GM21529 (cell line): Measurements from ENCODE around the gene STYXL2.

Experiments used
- ATAC-seq: cut with Tn5 transposase; IDR thresholded peaks from one replicate; pipeline ENCODE4 v1.9.1; 2021; ENCODE audit not compliant: unreplicated experiment

STYXL2 gene

DNA sequence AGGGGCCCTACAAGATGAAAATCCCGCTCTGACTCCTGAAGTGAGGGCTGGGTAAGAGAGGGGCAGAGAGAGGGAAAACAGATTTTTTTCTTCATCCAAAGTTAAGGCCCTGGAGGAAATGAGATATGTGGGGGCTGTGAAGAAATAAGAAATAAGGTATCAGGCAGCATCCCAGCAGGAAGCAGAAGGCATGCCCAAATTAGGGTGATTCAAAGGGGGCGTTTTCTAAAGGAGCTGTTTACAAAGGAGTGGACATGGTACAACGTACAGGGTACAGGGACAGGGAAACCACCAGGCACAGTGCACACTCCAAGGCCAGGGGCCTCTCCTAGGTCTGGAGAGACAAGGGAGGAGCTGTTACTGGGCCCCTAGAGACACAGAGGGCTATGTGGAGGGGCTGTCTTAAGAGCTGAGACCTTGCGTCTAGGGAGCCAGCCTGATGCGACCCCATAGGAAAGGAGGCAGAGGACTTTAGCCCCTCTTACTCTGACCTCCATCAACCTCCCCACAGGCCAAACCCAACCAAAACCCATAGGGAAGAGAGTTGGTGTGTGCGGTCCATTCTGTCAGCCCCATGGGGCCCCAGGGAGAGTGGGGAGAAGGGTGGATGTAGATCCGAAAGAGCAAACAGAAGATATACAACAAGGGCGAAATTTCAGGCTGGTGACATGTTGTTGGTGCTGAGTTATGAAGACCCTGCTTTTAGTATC is 38.6 kb downstream of the STYXL2 start:
- ATAC-seq = no peak

DNA sequence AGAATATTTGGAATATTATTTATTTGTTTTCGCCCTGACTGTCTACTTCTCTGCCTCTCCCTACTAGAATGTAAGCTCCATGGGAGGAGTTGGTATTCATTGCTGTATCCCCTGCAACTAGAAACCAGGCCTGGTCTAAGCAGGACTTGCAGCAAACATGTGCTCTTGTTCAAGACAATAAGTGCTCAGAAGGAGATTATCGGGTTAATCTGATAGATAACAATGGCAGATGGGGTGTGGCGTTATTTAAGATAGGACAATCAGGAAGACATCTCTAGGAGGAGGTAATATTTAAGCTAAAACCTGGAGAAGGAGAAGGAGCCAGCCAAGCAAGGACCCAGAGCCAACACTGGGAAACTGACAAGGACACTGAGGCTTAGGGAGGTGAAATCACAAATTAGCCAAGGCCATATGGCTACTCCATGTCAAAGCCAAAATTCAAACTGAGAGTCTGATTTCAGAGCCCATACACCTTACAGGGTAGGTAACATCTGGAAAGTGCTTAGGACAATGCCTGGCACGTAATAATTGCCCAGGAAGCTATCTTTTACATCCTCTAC is 41.5 kb downstream of the STYXL2 start:
- ATAC-seq = no peak

DNA sequence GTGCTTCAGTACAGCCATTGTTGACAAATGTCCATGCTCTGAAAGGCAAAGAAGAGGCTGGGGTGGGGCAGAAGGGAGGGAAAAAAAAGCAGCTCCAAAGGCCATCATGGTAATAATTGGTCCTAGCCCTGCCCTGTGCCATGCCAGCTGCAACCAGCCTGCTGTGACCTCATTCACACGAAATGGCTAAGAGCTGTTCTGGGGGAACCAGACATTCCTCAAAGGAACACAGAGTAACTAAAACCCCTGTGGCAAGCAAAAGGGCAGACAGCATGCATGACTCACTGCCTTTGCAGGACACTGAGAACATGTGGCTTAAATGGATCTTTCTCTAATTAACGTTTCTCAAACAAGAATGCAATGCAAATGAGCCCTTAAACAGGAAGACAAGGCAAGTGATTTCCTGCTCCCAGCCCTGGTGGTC is 42.3 kb downstream of the STYXL2 start:
- ATAC-seq = no peak

DNA sequence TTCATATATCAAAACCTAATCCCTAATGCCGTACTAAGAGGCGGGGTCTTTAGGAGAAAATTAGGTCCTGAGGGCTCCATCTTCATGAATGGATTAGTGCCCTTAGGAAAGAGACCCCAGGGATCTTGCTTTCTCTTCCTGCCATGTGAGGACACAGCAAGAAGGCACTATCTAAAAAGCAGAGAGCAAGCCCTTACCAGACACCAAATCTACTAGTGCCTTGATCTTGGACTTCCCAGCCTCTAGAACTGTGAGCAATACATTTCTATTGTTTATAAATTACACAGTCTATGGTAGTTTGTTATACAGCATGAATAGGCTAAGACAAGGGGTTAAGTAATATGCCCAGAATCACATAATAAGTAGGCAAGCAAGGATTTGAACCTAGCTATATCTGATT is 42.9 kb downstream of the STYXL2 start:
- ATAC-seq = no peak

DNA sequence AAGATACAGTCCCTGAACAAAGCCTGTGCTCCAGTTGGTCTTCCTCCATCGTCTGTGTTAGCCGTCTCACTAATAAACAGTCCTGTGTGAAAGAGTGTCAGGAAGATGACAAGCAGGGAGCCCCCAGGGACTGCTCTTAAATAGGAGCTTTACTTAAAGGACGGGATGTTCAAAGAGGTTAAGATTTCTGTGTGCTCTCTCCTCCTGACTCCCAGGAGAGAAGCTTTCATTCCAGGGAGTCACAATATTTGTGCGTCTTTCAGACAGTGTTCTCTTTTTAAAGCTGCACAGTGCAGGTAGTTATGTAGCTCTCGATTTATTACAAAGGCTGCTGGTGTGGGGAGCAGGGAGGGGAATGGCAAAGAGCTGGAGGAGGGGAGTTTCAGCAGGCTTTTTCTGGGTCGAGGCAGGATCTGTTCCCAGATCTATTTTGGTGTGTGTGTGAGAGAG is 43.5 kb downstream of the STYXL2 start:
- ATAC-seq = no peak

DNA sequence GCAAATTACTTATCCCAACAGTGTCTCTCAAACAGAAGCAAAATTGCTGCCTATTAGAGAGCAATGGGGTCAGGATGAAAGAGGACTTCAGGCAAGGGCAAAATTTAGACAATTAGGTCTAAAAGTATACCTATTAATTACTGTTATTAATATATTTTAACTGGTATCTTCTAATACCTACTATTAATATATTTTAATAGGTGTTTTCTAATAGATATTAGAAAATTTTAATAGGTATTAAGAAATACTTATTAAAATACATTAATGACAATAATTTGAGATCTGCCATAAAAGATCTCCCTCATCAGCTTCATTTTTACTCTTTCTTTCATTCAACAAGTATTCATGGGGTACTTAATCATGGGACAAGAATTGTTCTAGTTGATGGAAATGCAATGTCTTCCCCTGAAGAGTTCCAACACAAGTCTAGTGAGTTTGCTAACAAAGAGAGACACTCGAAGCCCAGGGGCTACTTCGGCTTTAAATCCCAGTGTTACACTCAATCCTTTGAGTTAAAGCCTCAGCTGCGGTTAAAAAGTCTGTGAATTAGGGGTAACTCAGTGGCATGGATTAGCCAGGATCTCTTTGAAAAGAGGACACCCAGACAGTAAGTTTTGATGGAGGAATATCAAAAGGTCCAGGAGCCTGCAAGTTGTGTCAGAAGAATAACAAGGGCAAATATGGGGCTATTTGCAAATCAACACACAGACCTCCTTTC is 44.1 kb downstream of the STYXL2 start:
- no peak for ATAC-seq

DNA sequence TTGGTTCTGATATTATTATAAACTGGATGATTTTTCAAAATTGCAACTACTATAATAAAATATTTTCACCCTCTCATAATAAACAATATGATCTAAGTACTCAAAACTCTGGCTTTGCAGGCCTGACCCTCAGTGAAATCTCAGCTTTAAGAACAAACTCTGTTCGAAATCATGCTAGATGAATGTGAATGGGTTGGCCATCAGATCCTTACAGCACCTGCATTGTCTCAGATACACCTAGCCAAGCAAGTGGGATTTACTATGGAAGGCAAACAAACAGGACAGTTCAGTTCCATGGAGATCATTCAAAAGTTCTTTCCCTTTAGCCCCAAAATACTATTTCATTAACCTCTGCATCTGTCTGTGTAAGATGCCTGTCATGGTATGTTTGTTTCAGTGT is 44.8 kb downstream of the STYXL2 start:
- ATAC-seq = no peak

DNA sequence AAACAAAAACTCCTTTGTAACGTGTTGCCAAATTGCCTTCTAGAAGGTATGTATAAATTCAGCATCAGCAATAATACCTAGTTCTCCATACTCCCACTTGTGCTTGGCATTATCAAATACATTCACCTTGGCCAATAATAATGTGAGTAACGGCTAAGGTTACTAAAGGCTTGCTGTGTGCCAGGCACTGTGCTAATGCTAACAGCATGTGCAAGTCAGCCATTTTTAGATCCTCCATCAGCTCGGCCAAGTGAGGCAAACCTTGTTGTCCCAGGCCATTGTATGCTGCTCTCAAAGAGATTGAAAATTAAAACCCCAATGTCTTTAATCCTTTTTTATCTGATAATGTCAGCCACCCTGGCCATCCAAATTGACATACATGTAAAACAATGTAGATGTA is 48.1 kb downstream of the STYXL2 start:
- ATAC-seq = no peak
